PFSK-1 (cell line): ENCODE data around the gene NRCAM.

Experiments used
- FOXP2 ChIP-seq: optimal IDR thresholded peaks from 2 replicates; pipeline ENCODE3; 2011; ENCODE audit warnings: borderline replicate concordance, control low read depth, inconsistent platforms; ENCODE audit not compliant: insufficient read depth; ENCODE audit errors: extremely low read length, extremely low read depth
- POLR2AphosphoS5 ChIP-seq: IDR thresholded peaks from 2 replicates; pipeline ENCODE4 v1.6.1; 2012; ENCODE audit warnings: low read depth, mild to moderate bottlenecking, control low read depth, low read length, moderate library complexity
- SIN3A ChIP-seq: IDR thresholded peaks from 2 replicates; pipeline ENCODE4 v1.6.1; 2012; ENCODE audit warnings: mild to moderate bottlenecking, low read length, moderate library complexity, borderline replicate concordance; ENCODE audit not compliant: insufficient read depth
- TAF1 ChIP-seq: IDR thresholded peaks from 2 replicates; pipeline ENCODE4 v1.6.1; 2012; ENCODE audit warnings: low read length, control low read depth, borderline replicate concordance; ENCODE audit not compliant: insufficient read depth
- TF ChIP-seq, protein P1 (sequence below), 2 experiments: IDR thresholded peaks; 2 replicates each; pipeline versions ENCODE4 v1.6.1 to v1.8.0; 2011 to 2012; ENCODE audit warnings: low read depth in 2 of 2, low read length in 2 of 2, control low read depth in 1 of 2, inconsistent platforms in 1 of 2, mild to moderate bottlenecking in 1 of 2, moderate library complexity in 1 of 2; ENCODE audit not compliant: insufficient read depth in 1 of 2

The NRCAM gene

DNA sequence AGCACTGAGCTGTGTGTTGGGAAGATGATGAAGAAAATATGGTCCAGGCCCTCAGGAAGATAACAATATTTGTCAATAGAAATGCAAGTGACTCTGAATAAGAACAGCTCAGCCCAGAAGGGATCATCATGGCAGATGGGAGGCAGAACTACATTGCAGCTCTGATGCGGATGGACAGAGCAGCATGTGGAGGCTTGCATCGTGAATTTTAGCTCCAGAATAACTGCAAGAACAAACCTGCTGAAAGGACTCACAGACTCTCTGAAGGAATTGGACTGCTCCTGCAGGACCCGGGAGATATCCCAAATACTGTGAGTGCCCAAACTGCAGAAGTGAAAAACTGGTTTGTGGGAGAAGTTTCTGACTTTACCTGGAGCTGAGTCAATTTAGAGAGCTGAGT lies 245.4 kb downstream of the NRCAM start:
- no peak for TF ChIP-seq FOXP2
- TF ChIP-seq SIN3A = no peak
- TF ChIP-seq, protein P1, sequence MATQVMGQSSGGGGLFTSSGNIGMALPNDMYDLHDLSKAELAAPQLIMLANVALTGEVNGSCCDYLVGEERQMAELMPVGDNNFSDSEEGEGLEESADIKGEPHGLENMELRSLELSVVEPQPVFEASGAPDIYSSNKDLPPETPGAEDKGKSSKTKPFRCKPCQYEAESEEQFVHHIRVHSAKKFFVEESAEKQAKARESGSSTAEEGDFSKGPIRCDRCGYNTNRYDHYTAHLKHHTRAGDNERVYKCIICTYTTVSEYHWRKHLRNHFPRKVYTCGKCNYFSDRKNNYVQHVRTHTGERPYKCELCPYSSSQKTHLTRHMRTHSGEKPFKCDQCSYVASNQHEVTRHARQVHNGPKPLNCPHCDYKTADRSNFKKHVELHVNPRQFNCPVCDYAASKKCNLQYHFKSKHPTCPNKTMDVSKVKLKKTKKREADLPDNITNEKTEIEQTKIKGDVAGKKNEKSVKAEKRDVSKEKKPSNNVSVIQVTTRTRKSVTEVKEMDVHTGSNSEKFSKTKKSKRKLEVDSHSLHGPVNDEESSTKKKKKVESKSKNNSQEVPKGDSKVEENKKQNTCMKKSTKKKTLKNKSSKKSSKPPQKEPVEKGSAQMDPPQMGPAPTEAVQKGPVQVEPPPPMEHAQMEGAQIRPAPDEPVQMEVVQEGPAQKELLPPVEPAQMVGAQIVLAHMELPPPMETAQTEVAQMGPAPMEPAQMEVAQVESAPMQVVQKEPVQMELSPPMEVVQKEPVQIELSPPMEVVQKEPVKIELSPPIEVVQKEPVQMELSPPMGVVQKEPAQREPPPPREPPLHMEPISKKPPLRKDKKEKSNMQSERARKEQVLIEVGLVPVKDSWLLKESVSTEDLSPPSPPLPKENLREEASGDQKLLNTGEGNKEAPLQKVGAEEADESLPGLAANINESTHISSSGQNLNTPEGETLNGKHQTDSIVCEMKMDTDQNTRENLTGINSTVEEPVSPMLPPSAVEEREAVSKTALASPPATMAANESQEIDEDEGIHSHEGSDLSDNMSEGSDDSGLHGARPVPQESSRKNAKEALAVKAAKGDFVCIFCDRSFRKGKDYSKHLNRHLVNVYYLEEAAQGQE (IDR thresholded peaks at IDR 0.05; ENCODE audit: insufficient read depth in 1 of 2, low read depth in 2 of 2, low read length in 2 of 2) = no peak
- TF ChIP-seq POLR2AphosphoS5 = no peak
- TF ChIP-seq TAF1 = no peak

GRCh38 chr7:108205311-108205710 lies 250.9 kb downstream of the NRCAM start:
- TF ChIP-seq, protein P1 (IDR thresholded peaks at IDR 0.05; ENCODE audit: insufficient read depth in 1 of 2, low read depth in 2 of 2, low read length in 2 of 2) = no peak
- no peak for TF ChIP-seq SIN3A
- TF ChIP-seq TAF1 = no peak
- no peak for TF ChIP-seq FOXP2
- no peak for TF ChIP-seq POLR2AphosphoS5

- TF ChIP-seq FOXP2 (no peak), TAF1 (no peak), POLR2AphosphoS5 (no peak), SIN3A (no peak)
- TF ChIP-seq, protein P1 (IDR thresholded peaks at IDR 0.05; ENCODE audit: insufficient read depth in 1 of 2, low read depth in 2 of 2, low read length in 2 of 2) = no peak
Observed at GRCh38 chr7:108204281-108204796, 251.9 kb downstream of the NRCAM start.

GRCh38 chr7:108203537-108203936 lies 252.7 kb downstream of the NRCAM start:
- TF ChIP-seq POLR2AphosphoS5 (no peak), FOXP2 (no peak), TAF1 (no peak), SIN3A (no peak)
- TF ChIP-seq, protein P1 (IDR thresholded peaks at IDR 0.05; ENCODE audit: insufficient read depth in 1 of 2, low read depth in 2 of 2, low read length in 2 of 2) = no peak

DNA sequence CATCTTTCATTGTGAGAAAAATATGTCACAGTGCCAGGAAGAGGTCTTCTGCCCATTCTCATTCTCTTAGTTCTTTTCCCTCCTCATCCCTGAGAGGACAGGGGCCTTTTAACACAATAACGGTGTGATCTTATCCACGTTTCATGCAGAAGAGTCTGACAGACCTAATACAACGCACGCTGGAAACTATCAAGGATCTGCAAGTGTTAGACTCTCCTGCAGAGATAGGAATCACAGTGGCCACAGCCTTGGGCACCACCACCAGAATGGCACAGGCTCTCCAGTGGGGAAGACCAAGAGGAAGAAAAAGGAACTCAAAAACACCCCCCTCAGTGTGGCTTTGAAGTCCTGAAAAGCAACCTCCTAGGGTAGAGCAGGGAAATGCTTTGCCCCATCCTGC lies 253.5 kb downstream of the NRCAM start:
- TF ChIP-seq FOXP2 (no peak), POLR2AphosphoS5 (no peak), SIN3A (no peak)
